ENCODE data around the gene CNNM1.

CNNM1 gene

GRCh38 chr10:99337901-99338300 is 8.7 kb downstream of the CNNM1 start:
- DNase-seq, result no peak

- DNase-seq, result no peak
Measured at GRCh38 chr10:99339077-99339476, 9.9 kb downstream of the CNNM1 start.

GRCh38 chr10:99339563-99340047 is 10.4 kb downstream of the CNNM1 start:
- DNase-seq, result no peak

GRCh38 chr10:99340650-99341049 is 11.5 kb downstream of the CNNM1 start:
- no peak for DNase-seq

- no peak for DNase-seq
Measured at GRCh38 chr10:99341248-99341647, 12.1 kb downstream of the CNNM1 start.

- no peak for DNase-seq
Measured at GRCh38 chr10:99341860-99342490, 12.8 kb downstream of the CNNM1 start.

- no peak for DNase-seq
Measured at GRCh38 chr10:99343262-99343661, 14.1 kb downstream of the CNNM1 start.

- no peak for DNase-seq
Measured at GRCh38 chr10:99344715-99345114, 15.6 kb downstream of the CNNM1 start.

- no peak for DNase-seq
Measured at GRCh38 chr10:99345350-99345749, 16.2 kb downstream of the CNNM1 start.

GRCh38 chr10:99346247-99346646 is 17.1 kb downstream of the CNNM1 start:
- DNase-seq, result no peak

- no peak for DNase-seq
Measured at GRCh38 chr10:99347672-99348071, 18.5 kb downstream of the CNNM1 start.

- no peak for DNase-seq
Measured at GRCh38 chr10:99353182-99353581, 24.0 kb downstream of the CNNM1 start.

GRCh38 chr10:99357691-99358090 is 28.5 kb downstream of the CNNM1 start:
- DNase-seq, result no peak

GRCh38 chr10:99358101-99358500 is 28.9 kb downstream of the CNNM1 start:
- DNase-seq, result no peak

- DNase-seq, result no peak
Measured at GRCh38 chr10:99360934-99361333, 31.8 kb downstream of the CNNM1 start.

- no peak for DNase-seq
Measured at GRCh38 chr10:99364125-99364524, 35.0 kb downstream of the CNNM1 start.

- no peak for DNase-seq
Measured at GRCh38 chr10:99365311-99365710, 36.2 kb downstream of the CNNM1 start.

- no peak for DNase-seq
Measured at GRCh38 chr10:99365736-99366135, 36.6 kb downstream of the CNNM1 start.

- DNase-seq, result no peak
Measured at GRCh38 chr10:99366666-99367065, 37.5 kb downstream of the CNNM1 start.

GRCh38 chr10:99368646-99369045 is 39.5 kb downstream of the CNNM1 start:
- no peak for DNase-seq

GRCh38 chr10:99369126-99369525 is 40.0 kb downstream of the CNNM1 start:
- DNase-seq, result no peak

GRCh38 chr10:99369551-99369950 is 40.4 kb downstream of the CNNM1 start:
- no peak for DNase-seq

GRCh38 chr10:99370993-99371392 is 41.8 kb downstream of the CNNM1 start:
- DNase-seq, result no peak

GRCh38 chr10:99372546-99373271 is 43.6 kb downstream of the CNNM1 start:
- no peak for DNase-seq

- DNase-seq, result no peak
Measured at GRCh38 chr10:99374526-99374925, 45.4 kb downstream of the CNNM1 start.
